ENCODE results near the gene FBXO42. TPM values are rescaled to one million over a fixed set of nuclear protein-coding genes. Genes with fewer than 3 reads are reported as not detected.

The FBXO42 gene
- total and polyA plus RNA-seq, 9 of the 15 experiments (the other 6 are each of a cell fraction or from before 2014, with no cell fraction given), result 7.2 to 24.8 (median 17.4) TPM

- TF ChIP-seq ZBTB40 (IDR thresholded peaks at IDR 0.05), result peak; percentile 64
- TF ChIP-seq ZBTB40 (CRISPR knock-in tag; IDR thresholded peaks at IDR 0.05), result no peak; the same call in 1 of the 2 replicates
- 0 out of 2 replicates have a peak, but pooled peaks have one; percentile 21 for TF ChIP-seq CBFA2T2 (conservative IDR thresholded peaks at IDR 0.05)
- TF ChIP-seq HINFP (tag; conservative IDR thresholded peaks at IDR 0.05; ENCODE audit: low read depth), result no peak
- TF ChIP-seq POLR2H (tag; IDR thresholded peaks at IDR 0.05; ENCODE audit: low read depth), result peak; percentile 58
- TF ChIP-seq CCNT2 (IDR thresholded peaks at IDR 0.05; ENCODE audit: borderline replicate concordance, extremely low read depth, insufficient read length, low read depth, low read length), result no peak
- no peak for TF ChIP-seq ZNF316 (IDR thresholded peaks at IDR 0.05)
- TF ChIP-seq THRA (IDR thresholded peaks at IDR 0.05), result no peak
- TF ChIP-seq POLR2B (IDR thresholded peaks at IDR 0.05; ENCODE audit: low read depth, partially characterized antibody), result no peak
- 0 out of 2 replicates have a peak, but pooled peaks have one; percentile 8 for TF ChIP-seq ZNF395 (CRISPR knock-in tag; IDR thresholded peaks at IDR 0.05)
- no peak for TF ChIP-seq CCAR2 (IDR thresholded peaks at IDR 0.05; ENCODE audit: low read depth, low read length)
- peak; percentile 37; the same call in 1 of the 2 replicates for TF ChIP-seq GABPA (tag; conservative IDR thresholded peaks at IDR 0.05; ENCODE audit: low read depth)
- TF ChIP-seq EHMT2 (IDR thresholded peaks at IDR 0.05), result no peak
- TF ChIP-seq BACH1 (tag; IDR thresholded peaks at IDR 0.05), result 0 out of 2 replicates have a peak, but pooled peaks have one; percentile 48
Measured at GRCh38 chr1:16352842-16353535, 709 bp upstream of the FBXO42 start (continued).

All from K562 (cell line).